CD14-positive monocyte (primary cell): ENCODE results near the gene AQP12A. TPM values are rescaled to one million over a fixed set of nuclear protein-coding genes. Genes with fewer than 3 reads are reported as not detected.

ENCODE experiments used
- DNase-seq, 3 donors: peaks; one replicate each; pipeline ENCODE4 v3.0.0-alpha.2; 2011 to 2022
- H2AFZ ChIP-seq: 2 replicates; pipeline ENCODE4 v1.6.0; 2012; ENCODE audit warnings: mild to moderate bottlenecking, low read depth, low read length, inconsistent platforms; ENCODE audit not compliant: insufficient read depth, poor library complexity, severe bottlenecking
- H3K27ac ChIP-seq, 2 donors: 1 replicate in 1 of 2; 2 replicates in 1 of 2; pipeline ENCODE4 v1.5.1; 2012 to 2013; ENCODE audit warnings: low read length in 2 of 2, control low read depth in 1 of 2, inconsistent platforms in 1 of 2, low read depth in 1 of 2, mild to moderate bottlenecking in 1 of 2
- H3K27me3 ChIP-seq, 2 donors: one replicate each; pipeline versions ENCODE4 v1.6.0 to v1.6.1; 2011 to 2013; ENCODE audit warnings: low read length in 2 of 2; ENCODE audit not compliant: control insufficient read depth in 2 of 2, insufficient read depth in 2 of 2
- H3K36me3 ChIP-seq, 2 donors: replicated peaks in 1 of 2; 1 replicate in 1 of 2; 2 replicates in 1 of 2; pipeline versions ENCODE4 v1.5.1 to v1.6.1; 2012 to 2013; ENCODE audit warnings: low read length in 2 of 2, control low read depth in 1 of 2, inconsistent platforms in 1 of 2, mild to moderate bottlenecking in 1 of 2; ENCODE audit not compliant: insufficient read depth in 2 of 2, control insufficient read depth in 1 of 2
- H3K4me1 ChIP-seq, 2 donors: 1 replicate in 1 of 2; 2 replicates in 1 of 2; pipeline versions ENCODE4 v1.5.1 to v1.6.1; 2012 to 2013; ENCODE audit warnings: low read length in 2 of 2, control low read depth in 1 of 2, inconsistent platforms in 1 of 2, mild to moderate bottlenecking in 1 of 2, moderate library complexity in 1 of 2; ENCODE audit not compliant: insufficient read depth in 2 of 2, control insufficient read depth in 1 of 2
- H3K4me2 ChIP-seq: replicated peaks from 2 replicates; pipeline ENCODE3; 2012; ENCODE audit warnings: low read length, moderate library complexity, mild to moderate bottlenecking; ENCODE audit not compliant: poor library complexity, severe bottlenecking; ENCODE audit errors: extremely low read depth
- H3K4me3 ChIP-seq, 3 experiments: fragments of 200-600 bp in 1 of 3; sonication (generic) in 1 of 3; replicated peaks in 1 of 3; 1 replicate in 2 of 3; 2 replicates in 1 of 3; pipeline ENCODE4 v1.5.1; 2011 to 2013; ENCODE audit warnings: low read length in 3 of 3, mild to moderate bottlenecking in 3 of 3, control low read depth in 2 of 3, low read depth in 2 of 3, inconsistent platforms in 1 of 3, moderate library complexity in 1 of 3
- H3K79me2 ChIP-seq: 2 replicates; pipeline ENCODE4 v1.6.0; 2012; ENCODE audit warnings: mild to moderate bottlenecking, control low read depth, inconsistent platforms, low read length, moderate library complexity; ENCODE audit not compliant: insufficient read depth
- H3K9ac ChIP-seq: 2 replicates; pipeline ENCODE4 v1.6.0; 2017; ENCODE audit warnings: low read length, mild to moderate bottlenecking; ENCODE audit not compliant: insufficient read depth, poor library complexity, severe bottlenecking
- H3K9me3 ChIP-seq, 2 donors: replicated peaks in 1 of 2; 1 replicate in 1 of 2; 2 replicates in 1 of 2; pipeline versions ENCODE4 v1.5.1 to v1.6.1; 2012 to 2013; ENCODE audit warnings: low read length in 2 of 2, control low read depth in 1 of 2; ENCODE audit not compliant: control insufficient read depth in 1 of 2, insufficient read depth in 1 of 2
- H4K20me1 ChIP-seq: 2 replicates; pipeline ENCODE4 v1.6.0; 2012; ENCODE audit warnings: mild to moderate bottlenecking, low read length, control low read depth, moderate library complexity; ENCODE audit not compliant: insufficient read depth
- H3K27ac Mint-ChIP-seq, 7 donors: one replicate each; pipeline ENCODE4 v1.8.0; 2020; ENCODE audit warnings: mild to moderate bottlenecking in 7 of 7, mixed read lengths in 7 of 7, moderate library complexity in 6 of 7, inconsistent platforms in 2 of 7
- H3K27me3 Mint-ChIP-seq, 3 donors: one replicate each; pipeline ENCODE4 v1.8.0; 2021 to 2022; ENCODE audit warnings: low read depth in 3 of 3, mild to moderate bottlenecking in 3 of 3, mixed read lengths in 3 of 3, moderate library complexity in 3 of 3, inconsistent platforms in 1 of 3
- H3K36me3 Mint-ChIP-seq, 2 donors: one replicate each; pipeline ENCODE4 v1.8.0; 2020; ENCODE audit warnings: mixed read lengths in 2 of 2, inconsistent platforms in 1 of 2, mild to moderate bottlenecking in 1 of 2
- H3K4me1 Mint-ChIP-seq: one replicate; pipeline ENCODE4 v1.8.0; 2020; ENCODE audit warnings: mild to moderate bottlenecking, mixed read lengths
- H3K4me3 Mint-ChIP-seq, 2 donors: one replicate each; pipeline ENCODE4 v1.8.0; 2020; ENCODE audit warnings: mild to moderate bottlenecking in 2 of 2, mixed read lengths in 2 of 2, moderate library complexity in 1 of 2
- H3K9me3 Mint-ChIP-seq, 7 donors: one replicate each; pipeline ENCODE4 v1.8.0; 2020 to 2022; ENCODE audit warnings: mixed read lengths in 7 of 7, mild to moderate bottlenecking in 6 of 7, moderate library complexity in 6 of 7, inconsistent platforms in 2 of 7
- CTCF ChIP-seq: fragments of 200-600 bp; IDR thresholded peaks from one replicate; pipeline ENCODE4 v1.8.0; 2022; ENCODE audit warnings: antibody characterized with exemption, mild to moderate bottlenecking
- WGBS: methylation state at CpG from one replicate; pipeline ENCODE4 v1.1.5; 2013; ENCODE audit warnings: missing lambda C conversion rate; ENCODE audit not compliant: insufficient coverage; 5-methylcytosine and 5-hydroxymethylcytosine counted together
- intact Hi-C, 2 donors: fragments of 100-400 bp; cut with micrococcal nuclease; formaldehyde crosslinking; loops; one replicate each; pipeline versions ENCODE4 v1.15.0 to v1.15.1; 2023
- polyA plus RNA-seq, 3 donors: library from polyadenylated mRNA; depleted of rRNA in 1 of 3; unstranded in 2 of 3; stranded (reverse) in 1 of 3; fragments of 300-500 nt in 2 of 3; fragments of >200 nt in 1 of 3; fragmentation: Illumina TruSeq in 2 of 3; gene quantifications; 1 replicate in 2 of 3; 2 replicates in 1 of 3; pipeline ENCODE4 v1.2.3, GENCODE V29; 2012 to 2021

The AQP12A gene
- polyA plus RNA-seq, 3 donors = not detected

GRCh38 chr2:240707043-240707756 lies 15.5 kb downstream of the AQP12A start:
- Mint-ChIP-seq H3K27ac (no peak overlapping the region), H3K9me3 (no peaks in the 10 kb centered on the region)
- TF ChIP-seq CTCF = no peak

GRCh38 chr2:240707821-240708220 lies 16.2 kb downstream of the AQP12A start:
- DNase-seq = no peak
- no peak overlapping the region for H2AFZ ChIP-seq
- Mint-ChIP-seq H3K9me3 (no peaks in the 10 kb centered on the region), H3K27me3 (peaks cover 1 to 7% (median 2%) of the 10 kb centered on the region in 3 donors), H3K4me3 (no peak overlapping the region), H3K36me3 (no peaks in the 10 kb centered on the region), H3K27ac (peak overlapping the region in 1 of 7 donors; percentile 5), H3K4me1 (peaks cover 21% of the 10 kb centered on the region)
- H3K9me3 ChIP-seq = no peaks in the 10 kb centered on the region
- H3K27ac ChIP-seq = no peak overlapping the region
- H3K36me3 ChIP-seq = no peaks in the 10 kb centered on the region
- WGBS = 95% methylated on average over 6 of the region's 10 CpGs
- intact Hi-C loops = no loop called here
- H3K4me3 ChIP-seq = no peak overlapping the region
- no peak overlapping the region for H3K9ac ChIP-seq
- no peaks in the 10 kb centered on the region for H3K79me2 ChIP-seq
- H4K20me1 ChIP-seq = no peaks in the 10 kb centered on the region
- no peak overlapping the region for H3K4me2 ChIP-seq
- H3K4me1 ChIP-seq = peaks cover 14 to 17% of the 10 kb centered on the region in 2 donors
- no peak for TF ChIP-seq CTCF
- H3K27me3 ChIP-seq = no peaks in the 10 kb centered on the region

More at GRCh38 chr2:240707043-240707756, 15.5 kb downstream of the AQP12A start:
- H3K4me2 ChIP-seq = no peak overlapping the region
- no peak overlapping the region for H2AFZ ChIP-seq
- H3K4me3 ChIP-seq = no peak overlapping the region
- H3K27me3 Mint-ChIP-seq = peaks cover 1 to 11% (median 2%) of the 10 kb centered on the region in 3 donors
- no peaks in the 10 kb centered on the region for H3K36me3 Mint-ChIP-seq
- intact Hi-C loops = no loop called here
- no peak overlapping the region for H3K9ac ChIP-seq
- H3K36me3 ChIP-seq = no peaks in the 10 kb centered on the region
- H4K20me1 ChIP-seq = no peaks in the 10 kb centered on the region
- no peaks in the 10 kb centered on the region for H3K27me3 ChIP-seq
- H3K4me1 Mint-ChIP-seq = peaks cover 21% of the 10 kb centered on the region
- no peak overlapping the region for H3K4me3 Mint-ChIP-seq
- WGBS = 93% methylated on average over 5 of the region's 15 CpGs
- peaks cover 14 to 17% of the 10 kb centered on the region in 2 donors for H3K4me1 ChIP-seq
- no peak overlapping the region for H3K27ac ChIP-seq
- no peaks in the 10 kb centered on the region for H3K9me3 ChIP-seq
- DNase-seq = no peak
- no peaks in the 10 kb centered on the region for H3K79me2 ChIP-seq
